ENCODE data around the gene ADAMTS15.

DNA sequence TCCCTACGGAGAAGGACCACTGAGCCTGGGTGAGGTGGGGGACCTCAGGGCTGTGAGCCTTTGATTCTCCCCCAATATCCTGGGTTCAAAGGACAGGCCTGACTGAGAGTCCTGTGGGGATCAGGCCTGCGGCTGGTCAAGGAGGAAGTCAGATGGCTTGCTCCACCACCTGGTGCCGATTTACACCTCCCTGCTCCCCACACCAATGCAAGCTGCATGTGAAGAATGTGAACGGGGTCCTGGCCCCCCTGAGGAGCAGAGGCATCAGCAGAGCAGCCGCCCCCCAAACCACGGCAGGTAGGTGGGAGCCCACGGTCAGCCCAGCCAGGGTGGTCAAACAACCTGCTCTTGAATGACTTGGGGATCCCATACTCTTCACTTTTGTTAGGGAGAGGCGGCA is 26.7 kb upstream of the ADAMTS15 start:
- TF ChIP-seq CTCF (IDR thresholded peaks at IDR 0.05; ENCODE audit: extremely low read depth in 1 of 2, insufficient read depth in 1 of 2, low read depth in 1 of 2, low read length in 2 of 2) (no peak), POLR2AphosphoS5 (IDR thresholded peaks at IDR 0.05; ENCODE audit: insufficient read depth, low read depth, low read length) (no peak), POLR2A (IDR thresholded peaks at IDR 0.05; ENCODE audit: low read depth, low read length) (no peak), EZH2 (IDR thresholded peaks at IDR 0.05; ENCODE audit: borderline replicate concordance, low read depth, low read length, severe bottlenecking) (no peak), MAX (IDR thresholded peaks at IDR 0.05; ENCODE audit: insufficient read depth, insufficient read length) (no peak), GATA2 (IDR thresholded peaks at IDR 0.05; ENCODE audit: insufficient read depth, insufficient read length, low read depth, low read length) (no peak), FOS (IDR thresholded peaks at IDR 0.05; ENCODE audit: borderline replicate concordance, insufficient read depth, low read length) (no peak), MYC (IDR thresholded peaks at IDR 0.05; ENCODE audit: low read depth, low read length) (no peak), JUN (IDR thresholded peaks at IDR 0.05; ENCODE audit: borderline replicate concordance, insufficient read depth, insufficient read length, low read depth) (no peak)

Measured in endothelial cell of umbilical vein (primary cell).